Neural cell (in vitro differentiated cells): Measurements from ENCODE around the gene KCND2.

ENCODE experiments used
- CTCF ChIP-seq: fragments of 450-650 bp; IDR thresholded peaks from 2 replicates; pipeline ENCODE4 v1.5.1; 2014; ENCODE audit warnings: antibody characterized with exemption, mild to moderate bottlenecking, moderate library complexity; ENCODE audit not compliant: poor library complexity, severe bottlenecking
- EZH2 ChIP-seq: fragments of 200-600, 300-800 bp; shearing (Covaris generic), sonication (generic); IDR thresholded peaks from 2 replicates; pipeline ENCODE4 v1.6.1; 2014; ENCODE audit warnings: antibody characterized with exemption, low read length, borderline replicate concordance, mild to moderate bottlenecking; ENCODE audit not compliant: insufficient read depth, poor library complexity, severe bottlenecking
- POLR2AphosphoS5 ChIP-seq: IDR thresholded peaks from 2 replicates; pipeline ENCODE4 v1.6.1; 2012
- TAF1 ChIP-seq: IDR thresholded peaks from 2 replicates; pipeline ENCODE4 v1.6.1; 2012; ENCODE audit warnings: low read depth

GRCh38 chr7:120353171-120353570, 80.2 kb downstream of the KCND2 start:
- TF ChIP-seq TAF1 (no peak), CTCF (no peak), EZH2 (no peak), POLR2AphosphoS5 (no peak)
